AG08396 (cell line): ENCODE results near the gene AQP12A.

Experiments
- DNase-seq: peaks from one replicate; pipeline ENCODE4 v3.0.0; 2012; ENCODE audit warnings: low spot score, mixed read lengths

AQP12A gene

DNA sequence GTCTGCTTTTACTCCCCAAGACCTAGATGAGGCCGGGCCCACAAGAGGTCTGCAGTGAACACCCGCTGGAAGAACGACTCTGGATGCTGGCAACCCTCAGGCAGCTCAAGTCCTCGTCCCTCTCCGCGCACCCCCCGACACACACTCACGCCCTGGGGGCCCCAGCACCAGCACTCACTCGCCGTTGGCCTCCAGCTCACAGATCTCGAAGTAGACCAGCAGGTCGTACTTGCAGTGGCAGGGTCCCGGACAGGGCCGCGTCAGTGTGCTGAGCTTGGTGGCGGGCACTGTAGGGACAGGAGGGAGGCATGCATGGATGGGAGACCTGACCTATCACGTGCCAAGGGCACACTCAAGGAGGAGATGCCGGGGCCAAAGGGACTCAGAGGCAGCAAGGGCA, 49.4 kb downstream of the AQP12A start:
- no peak for DNase-seq

DNA sequence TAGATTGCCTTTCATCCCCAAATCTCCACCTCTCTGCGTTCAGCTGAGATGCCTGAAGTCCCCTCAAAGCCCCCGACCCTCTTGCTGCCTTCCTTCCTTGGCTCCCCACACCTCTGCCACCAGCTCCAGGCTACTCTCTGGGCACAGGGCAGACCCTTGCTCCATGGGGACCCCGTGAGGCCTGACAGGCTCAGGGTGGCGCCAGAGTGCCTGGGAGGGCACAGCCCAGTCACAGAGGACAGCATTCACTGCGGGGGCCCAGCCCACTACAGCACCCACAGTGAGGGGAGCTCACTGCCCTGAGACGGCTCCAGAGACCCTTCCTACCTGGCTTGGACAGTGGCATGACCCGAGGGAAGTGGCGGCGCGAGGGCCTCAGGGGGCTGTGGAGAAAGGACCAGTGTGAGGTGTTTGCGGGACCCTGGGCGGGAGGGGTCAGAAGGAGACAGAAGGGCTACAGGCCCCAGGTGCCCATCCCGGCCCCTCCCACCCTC, 51.0 kb downstream of the AQP12A start:
- no peak for DNase-seq

DNA sequence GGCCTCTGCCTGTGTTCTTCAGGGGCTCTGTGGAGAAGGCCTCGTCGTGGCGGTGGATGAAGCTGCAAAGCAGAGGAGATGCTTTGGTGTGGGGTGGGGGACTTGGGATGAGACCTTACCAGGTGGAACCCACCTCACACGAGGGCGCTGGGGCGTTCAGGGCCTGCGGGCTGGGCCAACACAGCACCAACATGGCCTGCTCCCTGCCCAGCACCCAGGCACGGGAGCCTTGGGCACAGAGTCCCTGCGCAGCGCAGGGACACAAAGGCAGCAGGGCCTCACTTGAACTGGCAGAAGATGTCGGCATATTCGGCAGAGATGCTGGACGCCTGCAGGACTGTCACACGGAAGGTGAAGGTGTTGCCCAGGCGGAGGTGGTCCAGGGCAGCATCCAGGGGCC, 53.8 kb downstream of the AQP12A start:
- DNase-seq: no peak

DNA sequence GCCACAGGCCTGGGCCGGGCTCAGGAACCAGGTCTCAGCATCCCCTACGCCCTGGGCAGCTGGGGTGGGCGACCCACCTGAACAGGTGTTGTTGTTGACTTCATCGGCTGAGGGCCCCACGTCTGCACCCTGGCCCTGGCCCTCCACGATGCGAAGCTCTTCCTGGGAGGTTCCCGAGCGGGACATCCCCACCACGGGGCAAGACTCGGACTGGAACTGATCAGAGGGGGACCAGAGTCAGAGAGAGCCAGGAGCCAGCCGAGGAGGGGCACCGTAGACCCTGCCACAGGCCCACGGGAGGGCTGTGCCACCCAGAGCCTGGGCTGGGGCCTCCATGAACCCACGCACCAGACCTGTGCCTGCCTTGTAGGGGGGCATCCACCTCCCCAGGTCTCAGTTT, 54.3 kb downstream of the AQP12A start:
- no peak for DNase-seq

GRCh38 chr2:240746671-240747070, 55.0 kb downstream of the AQP12A start:
- DNase-seq: no peak

DNA sequence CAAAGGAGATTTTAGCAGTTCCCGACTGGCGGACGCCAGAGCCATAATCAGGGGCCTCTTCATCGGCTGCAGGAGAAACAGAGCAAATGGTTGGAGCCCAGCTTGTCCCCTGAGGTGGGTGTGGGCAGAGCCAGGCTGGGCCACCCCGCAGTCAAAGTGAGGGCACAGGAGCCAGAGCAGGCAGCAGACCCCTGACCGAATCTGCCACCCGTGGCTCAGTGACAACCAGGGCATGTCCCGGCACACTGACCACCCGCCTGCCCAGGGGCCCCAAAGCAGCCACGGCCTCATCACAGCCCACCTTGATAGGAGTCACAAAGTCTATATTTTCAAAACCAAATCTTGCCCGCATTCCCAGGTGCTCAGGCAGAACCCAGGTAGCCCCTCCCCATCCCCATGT, 55.6 kb downstream of the AQP12A start:
- DNase-seq: no peak
